Measurements from ENCODE around the gene ULK4.
A peak's percentile ranks its signal among the peaks of the same experiment; 100 is the strongest.

Gene ULK4

GRCh38 chr3:41219424-41219823, 742.5 kb downstream of the ULK4 start:
- DNase-seq (ENCODE audit: low read depth), result no peak

- DNase-seq (ENCODE audit: low read depth), result no peak
Observed at GRCh38 chr3:41216993-41217392, 744.9 kb downstream of the ULK4 start.

GRCh38 chr3:41216422-41216821, 745.5 kb downstream of the ULK4 start:
- DNase-seq (ENCODE audit: low read depth), result no peak

- no peak for DNase-seq (ENCODE audit: low read depth)
Observed at GRCh38 chr3:41213588-41213987, 748.3 kb downstream of the ULK4 start.

- DNase-seq (ENCODE audit: low read depth), result no peak
Observed at GRCh38 chr3:41212088-41212487, 749.8 kb downstream of the ULK4 start.

- DNase-seq (ENCODE audit: low read depth), result no peak
Observed at GRCh38 chr3:41210966-41211365, 750.9 kb downstream of the ULK4 start.

GRCh38 chr3:41209646-41210045, 752.3 kb downstream of the ULK4 start:
- no peak for DNase-seq (ENCODE audit: low read depth)

- no peak for DNase-seq (ENCODE audit: low read depth)
Observed at GRCh38 chr3:41208507-41209220, 753.2 kb downstream of the ULK4 start.

- no peak for DNase-seq (ENCODE audit: low read depth)
Observed at GRCh38 chr3:41207355-41207754, 754.5 kb downstream of the ULK4 start.

- no peak for DNase-seq (ENCODE audit: low read depth)
Observed at GRCh38 chr3:41205591-41205990, 756.3 kb downstream of the ULK4 start.

GRCh38 chr3:41204369-41204768, 757.5 kb downstream of the ULK4 start:
- no peak for DNase-seq (ENCODE audit: low read depth)

GRCh38 chr3:41202834-41203345, 759.0 kb downstream of the ULK4 start:
- DNase-seq (ENCODE audit: low read depth), result no peak

- no peak for DNase-seq (ENCODE audit: low read depth)
Observed at GRCh38 chr3:41202075-41202833, 759.6 kb downstream of the ULK4 start.

GRCh38 chr3:41200669-41201021, 761.3 kb downstream of the ULK4 start:
- no peak for DNase-seq (ENCODE audit: low read depth)

GRCh38 chr3:41199866-41200668, 761.8 kb downstream of the ULK4 start:
- DNase-seq (ENCODE audit: low read depth), result peak; percentile 19

- peak; percentile 85 for DNase-seq (ENCODE audit: low read depth)
Observed at GRCh38 chr3:41198950-41199865, 762.7 kb downstream of the ULK4 start, which contains the start of gene CTNNB1. Gene CTNNB1, plus strand, starts transcription at chr3:41199505. Its CDS starts 24,564 bp downstream, at chr3:41224069.

- no peak for DNase-seq (ENCODE audit: low read depth)
Observed at GRCh38 chr3:41198526-41198925, 763.4 kb downstream of the ULK4 start.

- no peak for DNase-seq (ENCODE audit: low read depth)
Observed at GRCh38 chr3:41198046-41198445, 763.9 kb downstream of the ULK4 start.

All from stimulated activated CD8-positive, alpha-beta memory T cell treated with anti-CD3 and anti-CD28 coated beads, Interleukin-4, amount 100 ng/mL, for 24 hours (primary cell).